ENCODE measurements around the gene KIF13A.

- no peak for TF ChIP-seq CTCF (IDR thresholded peaks at IDR 0.05)
- TF ChIP-seq POLR2A (IDR thresholded peaks at IDR 0.05) = no peak
Observed at GRCh38 chr6:17948725-17949124, 38.7 kb downstream of the KIF13A start.
